A549 (cell line): ENCODE measurements around the gene XK. TPM values are rescaled to one million over a fixed set of nuclear protein-coding genes. Genes with fewer than 3 reads are reported as not detected.

Source experiments
- ATAC-seq, 2 experiments: fragments of 200-7000 bp in 1 of 2; fragments of >200 bp in 1 of 2; cut with Nextera tagmentation in 1 of 2; cut with Tn5 transposase in 1 of 2; 3 replicates each; pipeline versions ENCODE4 v1.8.0 to v1.9.1; 2018 to 2020; ENCODE audit warnings: mild to moderate bottlenecking in 1 of 2, moderate library complexity in 1 of 2
- CTCF ChIA-PET: fragments of 300-600 bp; sonication (Branson Sonifier 250); formaldehyde crosslinking; extraction: SDS; loops from one replicate; lab custom pipeline; 2021; ENCODE audit warnings: antibody characterized with exemption, inconsistent platforms; lab: Yijun Ruan, JAX
- POLR2A ChIA-PET: fragments of 350-600 bp; formaldehyde crosslinking; extraction: SDS; loops from one replicate; lab custom pipeline; 2021; ENCODE audit warnings: antibody characterized with exemption, inconsistent platforms; lab: Yijun Ruan, JAX
- DNase-seq, 2 experiments: peaks; one replicate each; pipeline versions ENCODE4 v3.0.0 to v3.0.0-alpha.2; 2011 to 2016; ENCODE audit warnings: low read depth in 1 of 2, low spot score in 1 of 2
- FAIRE-seq: peaks from 2 replicates; lab custom pipeline; 2011; peaks lifted over from hg19 to GRCh38; lab: Jason Lieb, UNC
- H3K27ac ChIP-seq, 2 experiments: fragments of >200 bp; sonication (Bioruptor Twin); formaldehyde crosslinking; 3 replicates each; pipeline ENCODE4 v1.5.1; 2016 to 2017
- H3K4me1 ChIP-seq: fragments of >200 bp; sonication (Bioruptor Twin); formaldehyde crosslinking; 3 replicates; pipeline ENCODE4 v1.6.1; 2016
- H3K4me2 ChIP-seq: fragments of >200 bp; sonication (Bioruptor Twin); formaldehyde crosslinking; 3 replicates; pipeline ENCODE4 v1.6.1; 2016
- H3K4me3 ChIP-seq: fragments of >200 bp; sonication (Bioruptor Twin); formaldehyde crosslinking; 3 replicates; pipeline ENCODE4 v1.5.1; 2016
- H3K9me3 ChIP-seq: fragments of >200 bp; sonication (Bioruptor Twin); formaldehyde crosslinking; 3 replicates; pipeline ENCODE4 v1.6.1; 2016
- BCL3 ChIP-seq: fragments of >200 bp; sonication (Bioruptor Twin); formaldehyde crosslinking; IDR thresholded peaks from 3 replicates; pipeline ENCODE4 v1.6.1; 2016
- CBX2 ChIP-seq: fragments of 200-600 bp; sonication (generic); IDR thresholded peaks from 2 replicates; pipeline ENCODE4 v1.6.1; 2016; ENCODE audit warnings: low read depth, mild to moderate bottlenecking, borderline replicate concordance
- FOSL2 ChIP-seq, 2 experiments: fragments of 450-650 bp in 1 of 2; fragments of >200 bp in 1 of 2; sonication (Bioruptor Twin) in 1 of 2; formaldehyde crosslinking; IDR thresholded peaks; 2 replicates each; pipeline versions ENCODE4 v1.5.0 to v1.6.1; 2016 to 2020; ENCODE audit warnings: mild to moderate bottlenecking in 1 of 2, moderate library complexity in 1 of 2
- FOXS1 ChIP-seq: fragments of 250-450 bp; sonication (Bioruptor Pico); IDR thresholded peaks from 2 replicates; pipeline ENCODE4 v1.5.0; 2020; ENCODE audit warnings: mild to moderate bottlenecking, moderate library complexity
- HOXB13 ChIP-seq: fragments of 250-450 bp; sonication (Bioruptor Pico); IDR thresholded peaks from 2 replicates; pipeline ENCODE4 v1.5.0; 2020; ENCODE audit warnings: low read depth, mild to moderate bottlenecking, moderate library complexity
- KDM1A ChIP-seq: fragments of 200-600 bp; sonication (generic); IDR thresholded peaks from 2 replicates; pipeline ENCODE4 v1.6.1; 2016; ENCODE audit warnings: low read depth, mild to moderate bottlenecking
- MAZ ChIP-seq: fragments of 150-350 bp; IDR thresholded peaks from 2 replicates; pipeline ENCODE4 v1.6.1; 2014; ENCODE audit warnings: antibody characterized with exemption, low read depth, low read length, borderline replicate concordance
- PBX3 ChIP-seq: IDR thresholded peaks from 2 replicates; pipeline ENCODE4 v1.6.1; 2012
- SMC3 ChIP-seq: fragments of >200 bp; sonication (Bioruptor Twin); formaldehyde crosslinking; IDR thresholded peaks from 3 replicates; pipeline ENCODE4 v1.6.1; 2018; ENCODE audit warnings: inconsistent platforms
- SREBF2 ChIP-seq: fragments of 450-650 bp; IDR thresholded peaks from 2 replicates; pipeline ENCODE4 v1.6.1; 2014; ENCODE audit warnings: mild to moderate bottlenecking, moderate library complexity
- TFCP2L1 ChIP-seq: fragments of 250-450 bp; sonication (Bioruptor Pico); IDR thresholded peaks from 2 replicates; pipeline ENCODE4 v1.5.0; 2021; ENCODE audit warnings: mild to moderate bottlenecking
- TP53 ChIP-seq: fragments of 250-450 bp; sonication (Bioruptor Pico); IDR thresholded peaks from 2 replicates; pipeline ENCODE4 v1.5.0; 2021; ENCODE audit warnings: mild to moderate bottlenecking, moderate library complexity
- USF2 ChIP-seq: fragments of 450-650 bp; IDR thresholded peaks from 2 replicates; pipeline ENCODE4 v1.6.1; 2014; ENCODE audit warnings: antibody characterized with exemption
- ZSCAN20 ChIP-seq: fragments of 250-450 bp; sonication (Bioruptor Pico); IDR thresholded peaks from 2 replicates; pipeline ENCODE4 v1.8.0; 2022; ENCODE audit warnings: mild to moderate bottlenecking, moderate library complexity
- WGBS: methylation state at CpG from one replicate; pipeline ENCODE4 v1.1.6; 2017; ENCODE audit errors: missing lambda C conversion rate; 5-methylcytosine and 5-hydroxymethylcytosine counted together
- polyA plus RNA-seq, 4 experiments: library from polyadenylated mRNA; depleted of rRNA in 3 of 4; stranded (reverse); fragments of >200 nt; fragmentation: RNase III in 1 of 4; extraction: RNeasy Plus Mini Kit Qiagen cat#74134 plus additional on column Dnase treatment in 1 of 4; gene quantifications; 2 replicates in 3 of 4; 3 replicates in 1 of 4; pipeline ENCODE4 v1.2.3, GENCODE V29; 2011 to 2017
- TF ChIP-seq, protein P1 (sequence below): fragments of 150-350 bp; IDR thresholded peaks from 2 replicates; pipeline ENCODE4 v1.6.1; 2014; ENCODE audit warnings: low read depth, mild to moderate bottlenecking, low read length
- TF ChIP-seq, protein P2 (sequence below): fragments of 250-450 bp; sonication (Bioruptor Pico); IDR thresholded peaks from 2 replicates; pipeline ENCODE4 v1.5.0; 2020; ENCODE audit warnings: low read depth, mild to moderate bottlenecking, moderate library complexity

XK gene
- polyA plus RNA-seq, 2 of the 4 experiments (the other 2 are of a cell fraction), result 0.34 to 1.2 TPM

GRCh38 chrX:37677243-37677642, 8.3 kb upstream of the XK start:
- TF ChIP-seq USF2, result no peak
- TF ChIP-seq FOSL2 (IDR thresholded peaks at IDR 0.05), result no peak
- no peak for TF ChIP-seq FOSL2 (CRISPR knock-in tag; IDR thresholded peaks at IDR 0.05)
- TF ChIP-seq KDM1A, result no peak
- TF ChIP-seq, all 56 proteins: peak for 0
- FAIRE-seq (peak; percentile 67), ATAC-seq (no peak), DNase-seq (no peak)
- ChIA-PET POLR2A (no interaction called here), CTCF (no interaction called here)
- Histone ChIP-seq H3K4me1 (no peaks in the 10 kb centered on the region), H3K9me3 (no peaks in the 10 kb centered on the region), H3K4me2 (no peak overlapping the region), H3K4me3 (no peak overlapping the region), H3K27ac (no peak overlapping the region)
- 6% methylated on average over 1 of the region's 1 CpG for WGBS

- Histone ChIP-seq H3K27ac (no peak overlapping the region), H3K4me1 (no peaks in the 10 kb centered on the region), H3K9me3 (no peaks in the 10 kb centered on the region), H3K4me3 (no peak overlapping the region), H3K4me2 (no peak overlapping the region)
- 81% methylated on average over 1 of the region's 1 CpG for WGBS
- DNase-seq (no peak), ATAC-seq (no peak), FAIRE-seq (peak; percentile 92)
- ChIA-PET POLR2A (no interaction called here), CTCF (no interaction called here)
- TF ChIP-seq FOXS1 (CRISPR knock-in tag) (no peak), HOXB13 (CRISPR knock-in tag) (no peak)
- TF ChIP-seq, protein P1, sequence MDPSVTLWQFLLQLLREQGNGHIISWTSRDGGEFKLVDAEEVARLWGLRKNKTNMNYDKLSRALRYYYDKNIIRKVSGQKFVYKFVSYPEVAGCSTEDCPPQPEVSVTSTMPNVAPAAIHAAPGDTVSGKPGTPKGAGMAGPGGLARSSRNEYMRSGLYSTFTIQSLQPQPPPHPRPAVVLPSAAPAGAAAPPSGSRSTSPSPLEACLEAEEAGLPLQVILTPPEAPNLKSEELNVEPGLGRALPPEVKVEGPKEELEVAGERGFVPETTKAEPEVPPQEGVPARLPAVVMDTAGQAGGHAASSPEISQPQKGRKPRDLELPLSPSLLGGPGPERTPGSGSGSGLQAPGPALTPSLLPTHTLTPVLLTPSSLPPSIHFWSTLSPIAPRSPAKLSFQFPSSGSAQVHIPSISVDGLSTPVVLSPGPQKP, result no peak
Observed at GRCh38 chrX:37677765-37678164, 7.8 kb upstream of the XK start.

- H3K27ac ChIP-seq, result no peak overlapping the region
- DNase-seq (no peak), FAIRE-seq (no peak), ATAC-seq (no peak)
- no peaks in the 10 kb centered on the region for H3K9me3 ChIP-seq
- H3K4me1 ChIP-seq, result no peaks in the 10 kb centered on the region
- WGBS, result 81% methylated on average over 1 of the region's 1 CpG
- TF ChIP-seq SREBF2, result no peak
- TF ChIP-seq TP53 (CRISPR knock-in tag), result no peak
- no peak for TF ChIP-seq BCL3
- no peak for TF ChIP-seq MAZ
- no peak for TF ChIP-seq ZSCAN20 (CRISPR knock-in tag)
- TF ChIP-seq KDM1A, result no peak
- TF ChIP-seq TFCP2L1 (CRISPR knock-in tag), result no peak
- TF ChIP-seq, protein P2, sequence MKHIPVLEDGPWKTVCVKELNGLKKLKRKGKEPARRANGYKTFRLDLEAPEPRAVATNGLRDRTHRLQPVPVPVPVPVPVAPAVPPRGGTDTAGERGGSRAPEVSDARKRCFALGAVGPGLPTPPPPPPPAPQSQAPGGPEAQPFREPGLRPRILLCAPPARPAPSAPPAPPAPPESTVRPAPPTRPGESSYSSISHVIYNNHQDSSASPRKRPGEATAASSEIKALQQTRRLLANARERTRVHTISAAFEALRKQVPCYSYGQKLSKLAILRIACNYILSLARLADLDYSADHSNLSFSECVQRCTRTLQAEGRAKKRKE, result no peak
- TF ChIP-seq USF2, result no peak
- TF ChIP-seq PBX3, result no peak
- TF ChIP-seq SMC3, result no peak
- TF ChIP-seq CBX2, result no peak
- H3K4me2 ChIP-seq, result no peak overlapping the region
- H3K4me3 ChIP-seq, result no peak overlapping the region
- ChIA-PET CTCF (no interaction called here), POLR2A (no interaction called here)
Observed at GRCh38 chrX:37678574-37678973, 7.0 kb upstream of the XK start.
